Head of caudate nucleus (tissue), 42 donors: ENCODE results near the gene PROCA1.

ENCODE experiments used
- DNase-seq, 42 donors: peaks; one replicate each; pipeline versions ENCODE4 v3.0.0 to v3.0.0-alpha.2; 2020 to 2021; ENCODE audit warnings: mixed read lengths in 7 of 42
- intact Hi-C: fragments of 100-400 bp; cut with DNase I; formaldehyde crosslinking; loops from one replicate; pipeline ENCODE4 v1.15.0; 2022

PROCA1 gene

GRCh38 chr17:28702026-28702751 lies 9.5 kb downstream of the PROCA1 start:
- peak in 41 of 42 donors; percentile 16 to 85 (median 57) for DNase-seq
- intact Hi-C loops = no loop called here

DNA sequence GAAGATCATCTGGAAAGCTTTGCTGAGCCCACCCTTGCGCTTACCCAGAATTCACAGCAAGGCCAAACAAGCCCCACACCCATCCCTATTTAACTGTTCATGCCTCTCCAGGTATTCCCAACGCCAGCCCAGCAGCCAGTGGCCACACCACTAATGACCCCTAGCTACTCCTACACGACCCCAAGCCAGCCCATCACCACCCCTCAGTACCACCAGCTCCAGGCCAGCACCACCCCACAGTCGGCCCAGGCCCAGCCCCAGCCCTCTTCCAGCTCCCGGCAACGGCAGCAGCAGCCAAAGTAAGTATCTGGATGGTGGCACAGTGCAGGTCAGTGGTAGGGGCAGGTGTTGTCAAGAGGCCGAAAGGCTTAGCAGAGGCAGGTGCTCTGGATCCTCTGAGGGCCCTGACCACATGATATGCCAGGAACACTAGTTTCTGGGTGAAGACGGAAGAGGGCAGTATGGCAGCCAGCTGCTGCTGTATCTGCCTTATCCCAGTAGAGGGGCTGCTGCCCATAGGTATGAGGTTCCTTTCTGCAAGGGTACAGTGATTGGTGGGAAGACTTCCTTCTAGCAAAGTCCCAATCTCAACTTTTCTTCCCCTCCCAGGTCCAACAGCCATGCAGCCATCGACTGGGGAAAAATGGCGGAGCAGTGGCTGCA lies 10.7 kb downstream of the PROCA1 start:
- intact Hi-C loops = no loop called here
- DNase-seq = no peak

GRCh38 chr17:28700278-28700677 lies 11.4 kb downstream of the PROCA1 start:
- DNase-seq = no peak
- intact Hi-C loops = no loop called here

GRCh38 chr17:28698253-28698941 lies 13.3 kb downstream of the PROCA1 start:
- intact Hi-C loops = no loop called here
- DNase-seq = no peak

DNA sequence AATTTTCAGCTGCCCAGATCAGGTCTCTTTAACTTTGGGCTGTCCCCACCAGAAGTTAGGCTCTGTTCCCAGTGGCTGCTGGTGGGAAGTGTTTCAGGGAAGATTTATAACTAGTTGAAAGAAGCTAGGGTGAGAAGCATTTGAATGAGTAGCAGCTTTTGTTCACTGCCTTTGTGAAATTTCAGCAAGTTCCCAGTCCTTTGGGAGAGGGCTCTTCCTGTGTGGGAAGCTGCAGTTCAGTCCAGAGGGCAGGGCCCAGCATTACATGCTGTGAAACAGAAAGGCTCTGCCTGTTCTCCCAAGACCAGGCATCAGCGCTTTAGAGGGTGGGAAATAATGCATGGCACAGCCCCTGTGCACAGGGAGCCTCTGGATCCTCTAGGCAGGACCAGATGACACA lies 17.8 kb downstream of the PROCA1 start:
- intact Hi-C loops = no loop called here
- peak in 5 of 42 donors; percentile 18 to 43 (median 32) for DNase-seq

GRCh38 chr17:28689011-28689410 lies 22.7 kb downstream of the PROCA1 start:
- no peak for DNase-seq
- intact Hi-C loops = no loop called here

- intact Hi-C loops = no loop called here
- no peak for DNase-seq
Measured at GRCh38 chr17:28688481-28688880, 23.2 kb downstream of the PROCA1 start.

- intact Hi-C loops = no loop called here
- DNase-seq = no peak
Measured at GRCh38 chr17:28686296-28686695, 25.4 kb downstream of the PROCA1 start.

DNA sequence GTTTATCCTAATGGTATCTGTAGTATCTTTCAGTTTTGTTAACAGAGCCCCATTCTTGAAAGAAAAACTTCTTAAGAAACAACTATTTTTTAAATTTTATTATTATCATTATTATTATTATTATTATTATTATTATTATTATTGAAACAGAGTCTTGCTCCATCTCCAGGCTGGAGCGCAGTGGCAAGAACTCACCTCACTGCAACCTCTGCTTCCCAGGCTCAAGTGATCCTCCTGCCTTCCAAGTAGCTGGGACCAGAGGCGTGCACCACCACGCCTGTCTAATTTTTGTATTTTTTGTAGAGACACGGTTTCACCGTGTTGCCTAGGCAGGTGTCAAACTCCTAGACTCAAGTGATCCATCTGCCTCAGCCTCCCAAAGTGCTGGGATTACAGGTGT lies 26.3 kb downstream of the PROCA1 start:
- peak in 1 of 42 donors; percentile 31 for DNase-seq
- intact Hi-C loops = no loop called here

DNA sequence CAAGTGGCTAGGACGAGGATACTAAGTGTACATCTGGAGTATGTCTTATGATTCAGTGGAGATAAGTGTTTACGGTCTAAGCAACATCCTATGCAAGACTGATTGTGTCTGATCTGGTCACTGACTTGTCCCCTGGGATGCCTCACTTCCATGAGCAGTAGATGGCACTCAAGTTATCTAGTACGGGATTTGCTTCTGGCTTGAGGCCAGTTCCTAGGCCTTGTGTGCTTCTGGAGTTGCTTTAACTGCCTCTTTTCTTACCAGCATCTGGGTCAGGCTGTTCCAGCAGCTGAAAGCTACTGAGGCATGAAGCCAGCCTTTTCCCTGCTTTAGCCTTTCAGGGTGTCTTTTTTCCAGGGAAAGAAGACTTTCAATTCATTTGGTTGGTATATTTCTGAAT lies 26.7 kb downstream of the PROCA1 start:
- intact Hi-C loops = no loop called here
- peak in 41 of 42 donors; percentile 25 to 89 (median 67) for DNase-seq

- intact Hi-C loops = no loop called here
- DNase-seq = peak in 1 of 42 donors; percentile 15
Measured at GRCh38 chr17:28682655-28683054, 29.0 kb downstream of the PROCA1 start.

- intact Hi-C loops = no loop called here
- no peak for DNase-seq
Measured at GRCh38 chr17:28675980-28676379, 35.7 kb downstream of the PROCA1 start.

DNA sequence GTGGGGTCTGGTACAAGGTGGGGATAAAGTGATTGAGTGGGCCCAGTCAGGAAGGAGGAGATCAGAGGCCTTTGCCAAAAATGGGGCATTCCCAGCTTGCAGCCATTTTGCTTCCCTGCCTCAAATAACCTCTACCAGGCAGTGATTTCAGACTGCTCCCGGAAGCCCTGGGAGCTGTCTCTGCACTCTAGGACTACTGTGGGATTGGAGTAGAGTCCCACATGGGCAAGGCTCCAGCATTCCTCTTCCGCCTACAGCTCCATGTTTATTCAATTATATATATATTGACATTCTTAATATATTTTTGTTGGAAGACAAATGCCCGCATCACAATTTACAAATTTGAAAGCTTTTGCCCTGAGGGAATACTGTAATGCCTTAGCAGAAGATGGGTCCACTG lies 36.2 kb downstream of the PROCA1 start:
- DNase-seq = no peak
- intact Hi-C loops = no loop called here

- intact Hi-C loops = no loop called here
- no peak for DNase-seq
Measured at GRCh38 chr17:28669918-28670317, 41.8 kb downstream of the PROCA1 start.

DNA sequence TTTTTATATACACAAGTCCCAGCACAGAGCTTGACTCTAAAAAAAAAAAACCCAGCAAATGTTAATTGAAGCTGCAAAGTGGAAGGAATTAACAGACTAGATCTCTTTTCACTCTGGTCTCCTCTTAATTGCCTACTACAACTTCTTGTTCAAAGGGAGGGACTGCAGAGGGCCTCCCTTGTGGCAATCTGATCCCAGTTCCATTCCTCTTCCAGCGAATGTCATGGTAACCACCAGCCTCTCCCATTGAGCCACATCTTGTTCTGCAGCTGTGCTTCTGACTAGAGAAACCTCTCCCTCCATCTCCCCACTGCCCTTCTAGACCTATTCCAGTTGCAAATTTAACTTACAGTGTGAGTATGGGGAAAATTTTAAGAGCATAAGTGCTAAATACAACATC lies 43.8 kb downstream of the PROCA1 start:
- DNase-seq = no peak

DNA sequence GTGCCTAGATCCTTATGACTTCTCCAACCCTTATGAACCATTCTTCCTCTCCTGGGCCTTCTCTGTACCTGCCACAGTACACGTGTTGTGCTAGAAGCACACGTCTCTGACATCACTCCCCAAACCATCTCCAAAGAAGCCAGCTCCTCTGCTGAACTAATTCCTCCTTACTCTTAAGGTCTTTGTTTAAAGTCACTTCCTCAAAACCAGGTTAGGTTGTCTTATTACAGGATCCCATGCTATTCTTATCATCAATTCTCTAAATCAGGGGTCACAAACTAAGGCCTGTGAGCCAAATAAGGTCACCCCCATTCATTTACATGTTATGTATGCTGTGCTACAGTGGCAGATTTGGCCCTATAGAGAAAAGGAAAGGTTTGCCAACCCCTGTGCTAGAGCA lies 45.7 kb downstream of the PROCA1 start:
- intact Hi-C loops = no loop called here
- no peak for DNase-seq

More for the DNA sequence above, 43.8 kb downstream of the PROCA1 start:
- intact Hi-C loops = no loop called here

- intact Hi-C loops = no loop called here
- no peak for DNase-seq
Measured at GRCh38 chr17:28663723-28664122, 48.0 kb downstream of the PROCA1 start.

DNA sequence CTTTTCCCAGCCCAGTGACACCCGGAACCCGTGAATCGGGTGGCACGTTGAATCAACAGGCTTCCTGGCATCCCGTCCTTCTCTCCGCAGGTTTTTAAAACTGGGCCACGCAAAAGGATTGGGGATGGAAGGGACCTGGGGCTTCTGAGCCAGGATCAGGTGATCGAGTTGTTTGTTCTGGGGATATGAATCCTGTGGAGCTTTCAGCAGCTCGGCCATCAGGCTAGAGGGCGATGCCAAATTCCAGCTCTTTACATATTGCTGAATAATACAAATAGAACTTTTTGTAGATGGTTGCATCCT lies 49.2 kb downstream of the PROCA1 start:
- intact Hi-C loops = no loop called here
- no peak for DNase-seq

DNA sequence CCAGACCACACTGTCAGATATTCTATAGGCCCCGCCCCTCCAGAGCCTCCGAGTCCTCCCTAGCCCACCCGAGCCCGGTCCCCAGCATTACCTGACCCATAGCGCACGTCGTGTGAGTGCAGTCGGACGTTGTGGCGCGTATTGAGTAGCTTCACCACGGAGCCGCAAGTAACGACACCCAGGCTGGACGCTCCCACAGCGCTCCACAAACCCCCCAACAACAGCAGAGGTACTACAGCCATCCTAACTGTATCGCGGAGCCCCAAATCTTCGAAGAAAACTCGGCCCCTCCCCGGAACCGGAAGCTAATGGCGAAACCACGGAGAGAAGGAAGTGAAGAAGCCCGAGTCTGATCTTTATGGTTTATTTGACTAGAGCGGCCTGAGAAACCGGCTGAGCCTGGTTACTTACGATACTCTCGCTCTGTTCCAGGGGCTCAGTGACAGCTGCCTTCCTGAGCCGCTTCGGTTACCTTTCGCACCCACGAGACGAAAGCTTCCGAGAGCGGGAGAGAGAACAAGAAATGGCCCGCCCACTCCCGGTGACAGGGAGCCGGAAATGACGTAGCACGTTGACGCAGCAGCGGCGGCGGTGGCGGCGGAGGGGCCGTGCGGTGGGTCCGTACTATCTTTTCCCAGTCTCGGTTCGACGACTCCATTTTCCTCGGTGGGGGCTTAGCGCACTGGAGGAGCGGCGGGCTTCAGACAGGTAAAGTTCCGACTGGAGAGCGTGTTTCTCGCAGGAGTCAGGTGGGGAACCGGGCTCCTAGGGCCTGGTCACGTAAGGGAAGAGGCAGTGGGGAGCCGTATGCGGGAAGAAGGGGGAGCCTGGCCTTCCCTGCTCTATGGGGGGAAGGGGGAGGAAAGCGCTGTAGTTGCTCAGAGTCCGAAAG lies 49.8 kb downstream of the PROCA1 start, which contains the start of the genes SDF2 and SUPT6H:
TSS of gene SDF2 (minus strand) at position 272 of the 892 bp plus-strand sequence. CDS start at position 242, 30 bp downstream.
TSS of gene SUPT6H (plus strand) at position 571 of the 892 bp plus-strand sequence. CDS start 11,197 bp downstream, outside the sequence.
- peak; percentile 90 to 98 (median 96) for DNase-seq
- intact Hi-C loops = no loop called here
